LNCAP (cell line): ENCODE data around the gene RHPN2.

ENCODE experiments used
- TF ChIP-seq, protein P1 (sequence below): fragments of 450-650 bp; IDR thresholded peaks from 2 replicates; pipeline ENCODE4 v1.5.1; 2017; ENCODE audit warnings: mild to moderate bottlenecking

Gene RHPN2

DNA sequence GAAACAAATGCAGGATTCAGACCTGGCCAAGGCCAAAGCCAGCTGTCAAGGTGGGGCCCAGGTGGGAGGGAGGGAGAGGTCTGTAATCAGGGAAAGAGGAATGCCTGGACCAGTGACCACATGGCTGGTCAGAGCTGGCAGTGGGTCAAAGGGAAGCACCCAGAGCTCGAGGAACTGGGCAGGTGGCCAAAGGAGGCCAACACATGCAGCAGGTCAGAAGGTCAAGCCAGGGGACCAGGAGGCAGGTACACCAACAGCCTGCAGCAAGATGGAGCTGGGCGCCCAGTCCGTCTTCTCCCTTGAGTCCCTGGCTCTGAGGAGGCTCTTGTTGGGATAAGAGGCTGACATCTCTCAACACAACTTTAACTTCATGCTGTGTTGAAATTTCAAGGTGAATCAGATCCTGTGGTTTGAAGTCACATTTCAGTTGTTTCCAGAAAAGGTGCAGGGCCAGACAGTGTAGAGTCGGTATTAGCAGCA lies 33.4 kb upstream of the RHPN2 start:
- TF ChIP-seq, protein P1, sequence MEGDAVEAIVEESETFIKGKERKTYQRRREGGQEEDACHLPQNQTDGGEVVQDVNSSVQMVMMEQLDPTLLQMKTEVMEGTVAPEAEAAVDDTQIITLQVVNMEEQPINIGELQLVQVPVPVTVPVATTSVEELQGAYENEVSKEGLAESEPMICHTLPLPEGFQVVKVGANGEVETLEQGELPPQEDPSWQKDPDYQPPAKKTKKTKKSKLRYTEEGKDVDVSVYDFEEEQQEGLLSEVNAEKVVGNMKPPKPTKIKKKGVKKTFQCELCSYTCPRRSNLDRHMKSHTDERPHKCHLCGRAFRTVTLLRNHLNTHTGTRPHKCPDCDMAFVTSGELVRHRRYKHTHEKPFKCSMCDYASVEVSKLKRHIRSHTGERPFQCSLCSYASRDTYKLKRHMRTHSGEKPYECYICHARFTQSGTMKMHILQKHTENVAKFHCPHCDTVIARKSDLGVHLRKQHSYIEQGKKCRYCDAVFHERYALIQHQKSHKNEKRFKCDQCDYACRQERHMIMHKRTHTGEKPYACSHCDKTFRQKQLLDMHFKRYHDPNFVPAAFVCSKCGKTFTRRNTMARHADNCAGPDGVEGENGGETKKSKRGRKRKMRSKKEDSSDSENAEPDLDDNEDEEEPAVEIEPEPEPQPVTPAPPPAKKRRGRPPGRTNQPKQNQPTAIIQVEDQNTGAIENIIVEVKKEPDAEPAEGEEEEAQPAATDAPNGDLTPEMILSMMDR: no peak

DNA sequence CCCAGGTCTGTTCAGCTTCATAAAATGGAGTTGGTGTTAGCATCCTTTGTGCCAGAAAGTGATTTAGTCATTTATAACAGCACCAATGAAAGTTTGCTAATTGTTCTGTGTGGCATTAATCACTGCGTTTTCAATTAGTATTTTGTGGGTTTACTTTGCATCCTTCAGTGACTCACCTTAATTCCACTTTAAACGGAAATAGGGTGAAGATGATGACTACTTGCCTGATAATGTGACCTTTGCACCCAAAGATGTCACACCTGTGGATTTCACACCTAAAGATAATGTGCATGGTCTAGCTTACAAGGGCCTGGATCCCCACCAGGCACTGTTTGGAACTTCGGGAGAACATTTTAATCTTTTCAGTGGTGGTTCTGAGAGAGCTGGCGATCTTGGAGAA lies 31.3 kb upstream of the RHPN2 start:
- TF ChIP-seq, protein P1: no peak

DNA sequence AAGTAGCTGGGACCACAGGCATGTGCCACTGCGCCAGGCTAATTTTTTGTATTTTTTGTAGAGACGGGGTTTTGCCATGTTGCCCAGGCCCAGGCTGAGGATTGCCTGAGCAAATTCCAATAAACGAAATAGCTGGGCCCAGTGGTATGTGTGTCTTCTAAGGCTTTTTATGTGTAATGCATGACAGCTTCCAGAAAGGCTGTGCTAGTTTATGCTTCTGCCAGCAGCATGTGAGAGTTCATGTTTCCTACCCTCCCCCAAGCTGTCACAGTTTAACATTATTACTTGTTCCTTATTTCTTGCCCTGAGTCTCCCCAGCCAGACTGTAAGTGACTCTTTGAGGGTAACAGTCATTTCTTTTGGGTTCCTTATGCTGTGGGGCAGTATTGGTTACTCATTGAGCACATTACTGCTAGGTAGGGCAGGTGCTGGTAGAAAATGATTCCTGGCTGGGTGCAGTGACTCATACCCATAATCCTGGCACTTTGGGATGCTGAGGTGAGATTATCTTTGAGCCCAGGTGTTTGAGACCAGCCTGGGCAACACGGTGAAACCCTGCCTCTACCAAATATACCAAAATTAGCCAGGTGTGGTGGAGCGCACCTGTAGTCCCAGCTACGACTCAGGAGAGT lies 29.9 kb upstream of the RHPN2 start:
- TF ChIP-seq, protein P1: no peak

DNA sequence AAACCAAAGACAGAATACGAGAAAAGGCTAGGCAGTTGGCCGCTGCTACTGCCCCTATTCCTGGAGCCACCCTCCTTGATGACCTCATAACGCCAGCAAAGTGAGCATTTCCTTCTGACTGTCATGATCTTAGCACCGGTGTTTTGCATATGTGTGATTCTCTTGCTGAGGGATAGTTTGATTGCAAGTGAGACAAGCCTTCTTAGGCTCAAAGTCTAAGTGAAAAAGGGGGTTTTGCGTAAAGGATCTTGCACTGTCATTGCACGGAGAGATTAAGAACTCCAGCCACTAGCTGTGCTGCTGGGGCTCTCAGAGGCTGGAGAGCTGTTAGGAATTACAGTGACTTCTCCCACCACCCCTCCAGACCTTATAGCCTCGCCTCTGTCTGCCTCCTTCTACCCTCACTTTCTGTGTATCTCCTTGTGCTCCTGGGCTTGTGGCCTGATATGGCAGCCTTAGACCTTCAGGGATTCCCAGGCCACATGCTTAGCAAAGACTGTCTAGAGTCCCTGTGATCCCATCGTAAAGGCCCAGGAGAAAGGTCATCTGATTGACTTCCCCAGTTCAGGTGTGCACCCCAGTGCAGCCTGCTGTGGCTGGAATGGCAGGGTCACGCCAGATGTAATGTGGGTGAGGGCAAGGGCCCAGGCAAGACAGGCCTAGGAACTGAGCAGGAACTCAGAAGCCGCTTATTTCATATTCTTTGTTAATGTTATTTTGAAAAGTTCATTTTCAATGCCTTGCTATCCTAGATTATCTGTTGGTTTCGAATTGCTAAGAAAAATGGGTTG lies 28.9 kb upstream of the RHPN2 start:
- TF ChIP-seq, protein P1: no peak

DNA sequence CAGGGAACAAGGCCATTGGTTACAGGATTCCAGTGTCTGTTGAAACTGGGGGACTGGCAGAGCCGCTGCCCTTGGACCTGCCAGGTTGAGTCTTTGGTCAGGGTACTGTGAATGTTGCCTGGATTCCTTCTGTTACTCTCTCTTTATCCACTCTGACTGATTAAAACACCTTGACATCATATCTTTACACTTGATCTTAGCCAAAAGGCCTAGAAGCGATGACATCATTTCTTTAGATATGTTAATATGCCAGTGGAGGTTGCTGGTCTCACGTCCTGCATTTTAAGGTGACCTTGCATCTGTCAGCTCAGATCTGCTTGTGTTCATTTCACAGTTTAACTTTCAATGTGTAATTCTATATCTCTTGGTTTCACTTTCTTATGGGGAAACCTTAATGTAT lies 25.5 kb upstream of the RHPN2 start:
- TF ChIP-seq, protein P1: no peak

DNA sequence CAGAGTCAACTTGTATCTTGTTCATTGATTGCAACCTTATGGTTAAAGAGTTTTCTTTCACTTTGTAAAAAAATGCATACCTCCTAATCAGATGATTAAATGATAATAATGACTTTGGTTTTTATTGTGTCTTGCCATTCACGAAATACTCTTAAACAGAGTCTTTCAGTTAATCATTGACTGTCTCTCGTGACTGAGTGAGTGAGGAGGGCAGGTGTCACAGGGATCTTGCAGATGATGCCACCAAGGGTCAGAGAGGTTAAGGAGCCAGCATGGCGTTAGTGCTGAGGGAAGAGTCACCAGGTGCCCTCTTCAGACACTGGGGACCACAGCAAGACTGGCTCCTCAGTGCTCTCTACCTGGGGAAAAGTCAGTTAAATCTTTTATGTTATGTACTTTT lies 24.3 kb upstream of the RHPN2 start:
- TF ChIP-seq, protein P1: no peak

DNA sequence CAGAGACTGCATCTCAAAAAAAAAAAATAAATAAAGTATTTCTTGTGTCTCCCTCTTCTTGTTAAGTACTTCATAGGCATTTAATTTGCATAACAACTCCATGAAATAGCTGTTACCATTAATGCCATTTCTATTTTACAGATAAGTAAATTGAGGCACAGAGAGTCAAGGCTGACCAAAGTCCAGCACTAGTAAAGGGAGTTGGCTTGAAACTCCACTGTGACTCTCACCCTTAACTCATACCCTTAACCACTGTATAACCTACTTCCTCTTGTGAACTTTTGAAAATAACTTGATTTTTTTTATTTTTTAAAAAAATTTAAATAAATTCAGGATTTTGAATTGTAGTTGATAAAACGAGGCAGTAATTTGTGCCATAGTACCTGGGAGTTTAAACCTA lies 22.3 kb upstream of the RHPN2 start:
- TF ChIP-seq, protein P1: no peak
